GM12878 (cell line): ENCODE results near the gene EIF2S1. TPM values are rescaled to one million over a fixed set of nuclear protein-coding genes. Genes with fewer than 3 reads are reported as not detected.

ENCODE experiments used
- ATAC-seq: fragments of 200-7000 bp; cut with Tn5 transposase; 3 replicates; pipeline ENCODE4 v1.9.1; 2020; ENCODE audit warnings: mild to moderate bottlenecking, moderate library complexity
- BruUV-seq: library from RNA; stranded (reverse); fragments of 400-500 nt; replicated peaks from 2 replicates; lab custom pipeline; 2021; lab: Mats Ljungman, UMichigan
- CTCF ChIA-PET: fragments of 300-600 bp; sonication (Branson Sonifier 250); formaldehyde crosslinking; extraction: SDS; loops from one replicate; lab custom pipeline; 2021; ENCODE audit warnings: inconsistent platforms; lab: Yijun Ruan, JAX
- POLR2A ChIA-PET: fragments of 350-600 bp; formaldehyde crosslinking; extraction: SDS; loops from one replicate; lab custom pipeline; 2021; ENCODE audit warnings: inconsistent platforms; lab: Charles Lee
- RAD21 ChIA-PET: fragments of 300-600 bp; sonication (Branson Sonifier 250); formaldehyde crosslinking; loops from one replicate; lab custom pipeline; 2023; ENCODE audit warnings: antibody characterized with exemption; ENCODE audit not compliant: unreplicated experiment; lab: Charles Lee
- SMC1A ChIA-PET: fragments of 300-600 bp; sonication (Branson Sonifier 250); formaldehyde crosslinking; loops from one replicate; lab custom pipeline; 2023; ENCODE audit not compliant: unreplicated experiment, uncharacterized antibody; lab: Charles Lee
- DNase-seq: peaks from one replicate; pipeline ENCODE4 v3.0.0-alpha.2; 2011; ENCODE audit warnings: low read depth, low spot score
- FAIRE-seq: peaks from 3 replicates; lab custom pipeline; 2011; peaks lifted over from hg19 to GRCh38; lab: Jason Lieb, UNC
- H2AFZ ChIP-seq: 2 replicates; pipeline ENCODE4 v1.6.0; 2011; ENCODE audit warnings: low read depth, low read length, control low read depth; ENCODE audit not compliant: control insufficient read depth
- H3K27ac ChIP-seq: 2 replicates; pipeline ENCODE4 v1.5.1; 2011; ENCODE audit warnings: control low read depth; ENCODE audit not compliant: control insufficient read depth, insufficient read depth
- H3K27me3 ChIP-seq, 2 experiments: replicated peaks in 1 of 2; 2 replicates each; pipeline versions ENCODE4 v1.6.0 to v1.6.1; 2011; ENCODE audit warnings: low read length in 1 of 2; ENCODE audit not compliant: control insufficient read depth in 2 of 2, insufficient read depth in 2 of 2
- H3K36me3 ChIP-seq, 2 experiments: 2 replicates each; pipeline ENCODE4 v1.5.1; 2011; ENCODE audit warnings: low read length in 1 of 2; ENCODE audit not compliant: control insufficient read depth in 2 of 2, insufficient read depth in 2 of 2
- H3K4me1 ChIP-seq: 2 replicates; pipeline ENCODE4 v1.6.1; 2011; ENCODE audit warnings: mild to moderate bottlenecking, low read length, moderate library complexity, mixed read lengths; ENCODE audit not compliant: control insufficient read depth, insufficient read depth
- H3K4me2 ChIP-seq: 2 replicates; pipeline ENCODE4 v1.6.0; 2011; ENCODE audit warnings: control low read depth; ENCODE audit not compliant: control insufficient read depth, insufficient read depth
- H3K4me3 ChIP-seq: fragments of 200-600 bp; sonication (generic); 2 replicates; pipeline ENCODE4 v1.5.1; 2016
- H3K79me2 ChIP-seq: 2 replicates; pipeline ENCODE4 v1.6.0; 2011; ENCODE audit warnings: low read length; ENCODE audit not compliant: control insufficient read depth, insufficient read depth
- H3K9ac ChIP-seq: 2 replicates; pipeline ENCODE4 v1.8.0; 2011; ENCODE audit warnings: low read length, control low read depth, mixed read lengths; ENCODE audit not compliant: control insufficient read depth, insufficient read depth
- H3K9me3 ChIP-seq: replicated peaks from 3 replicates; pipeline ENCODE4 v1.5.1; 2011; ENCODE audit warnings: mild to moderate bottlenecking, low read length; ENCODE audit not compliant: control insufficient read depth, insufficient read depth
- H4K20me1 ChIP-seq: 2 replicates; pipeline ENCODE4 v1.6.0; 2011; ENCODE audit not compliant: control insufficient read depth, insufficient read depth
- EED ChIP-seq: sonication (generic); IDR thresholded peaks from 2 replicates; pipeline ENCODE4 v1.6.1; 2016; ENCODE audit warnings: antibody characterized with exemption, low read depth
- IRF3 ChIP-seq: fragments of 450-650 bp; IDR thresholded peaks from 2 replicates; pipeline ENCODE4 v1.6.1; 2014; ENCODE audit warnings: mild to moderate bottlenecking
- JUNB ChIP-seq: IDR thresholded peaks from 2 replicates; pipeline ENCODE4 v1.6.1; 2016; ENCODE audit warnings: antibody characterized with exemption, mild to moderate bottlenecking
- KLF5 ChIP-seq: fragments of 450-650 bp; IDR thresholded peaks from 2 replicates; pipeline ENCODE4 v1.6.1; 2014; ENCODE audit warnings: mild to moderate bottlenecking; ENCODE audit not compliant: partially characterized antibody
- MTA3 ChIP-seq: IDR thresholded peaks from 2 replicates; pipeline ENCODE4 v1.6.1; 2012; ENCODE audit warnings: low read length, inconsistent platforms, borderline replicate concordance
- NFYA ChIP-seq: IDR thresholded peaks from 2 replicates; pipeline ENCODE4 v1.6.1; 2011; ENCODE audit warnings: low read depth, mild to moderate bottlenecking, low read length, improper control_type of control experiment, borderline replicate concordance
- SP1 ChIP-seq: IDR thresholded peaks from one replicate; pipeline ENCODE4 v1.6.1; 2011; ENCODE audit warnings: low read depth, low read length
- USF1 ChIP-seq: IDR thresholded peaks from 2 replicates; pipeline ENCODE4 v1.6.1; 2011; ENCODE audit warnings: borderline replicate concordance, low read depth, mild to moderate bottlenecking, moderate library complexity, mixed read lengths, low read length; ENCODE audit not compliant: insufficient read depth; ENCODE audit errors: extremely low read length
- WGBS: methylation state at CpG from one replicate; pipeline ENCODE4 v1.1.6; 2016; ENCODE audit warnings: low lambda C conversion rate; ENCODE audit not compliant: insufficient replicate concordance, insufficient coverage; ENCODE audit errors: missing lambda C conversion rate; 5-methylcytosine and 5-hydroxymethylcytosine counted together
- in situ Hi-C: fragments of 300-500 bp; cut with MboI; formaldehyde crosslinking; loops from 9 replicates; pipeline ENCODE4 v1.14.3; 2018; ENCODE audit warnings: mixed read lengths
- intact Hi-C: fragments of 100-400 bp; cut with micrococcal nuclease; formaldehyde crosslinking; loops from one replicate; pipeline ENCODE4 v1.14.2; 2022; ENCODE audit not compliant: unreplicated experiment
- polyA plus RNA-seq, 11 experiments: library from polyadenylated mRNA; depleted of rRNA in 4 of 11; unstranded in 6 of 11; stranded (reverse) in 5 of 11; fragments of >200 nt; fragmentation: Nextera tagmentation in 4 of 11; fragmentation: Illumina TruSeq in 1 of 11; extraction: Ambion mirVana in 4 of 11; extraction: Trizol in 1 of 11; gene quantifications; 1 replicate in 1 of 11; 2 replicates in 10 of 11; pipeline versions ENCODE4 v1.2.1 to v1.2.3, GENCODE V29; 2011 to 2016; ENCODE audit warnings: inconsistent platforms in 2 of 11, missing spikeins in 2 of 11, low read depth in 1 of 11
- total RNA-seq, 4 experiments: library from RNA; depleted of rRNA in 3 of 4; stranded (reverse); fragments of >200 nt in 3 of 4; fragmentation: Illumina TruSeq in 1 of 4; extraction: Trizol in 1 of 4; gene quantifications; 2 replicates each; pipeline versions ENCODE4 v1.2.1 to v1.2.3, GENCODE V29; 2013 to 2021

EIF2S1 gene
- total and polyA plus RNA-seq, 10 of the 15 experiments (the other 5 are each of a cell fraction or from before 2014, with no cell fraction given) = 155 to 563 (median 262) TPM

- ChIA-PET POLR2A (no interaction called here), SMC1A (interaction anchor here (1.7 kb wide), 1 partner anchor 15 kb away, joined by 3 read pairs; no protein-coding TSS in a partner anchor), CTCF (no interaction called here), RAD21 (no interaction called here)
- H3K79me2 ChIP-seq = peaks cover 8% of the 10 kb centered on the region
- no peaks in the 10 kb centered on the region for H3K4me1 ChIP-seq
- H3K9me3 ChIP-seq = no peaks in the 10 kb centered on the region; the same call in 2 of the 3 replicates
- no peak overlapping the region for H3K4me3 ChIP-seq
- H3K36me3 ChIP-seq = peaks cover 12 to 43% of the 10 kb centered on the region in 2 experiments
- H3K9ac ChIP-seq = no peak overlapping the region
- no peaks in the 10 kb centered on the region for H4K20me1 ChIP-seq
- intact Hi-C loops (no loop called here), in situ Hi-C loops (no loop called here)
- FAIRE-seq (no peak), ATAC-seq (peak; percentile 23), DNase-seq (no peak)
- H2AFZ ChIP-seq = no peak overlapping the region
- BruUV-seq = no TSS peak
- 40% methylated on average over 1 of the region's 1 CpG for WGBS
- no peak overlapping the region for H3K4me2 ChIP-seq
- no peaks in the 10 kb centered on the region for H3K27me3 ChIP-seq
- TF ChIP-seq KLF5 (no peak), SP1 (no peak), IRF3 (no peak), NFYA (no peak), JUNB (no peak), EED (no peak), USF1 (no peak), MTA3 (no peak)
- H3K27ac ChIP-seq = peak overlapping the region; percentile 29
Observed at GRCh38 chr14:67372833-67373232, 12.7 kb downstream of the EIF2S1 start.
